Measurements from ENCODE around the gene GSE1.

GRCh38 chr16:85605051-85605911, 7.8 kb upstream of the GSE1 start:
- TF ChIP-seq CTCF (conservative IDR thresholded peaks at IDR 0.05) (no peak), ZFX (IDR thresholded peaks at IDR 0.05) (no peak)

Measured in C4-2B (cell line).